ENCODE measurements around the gene RAPGEF1.
A peak's percentile ranks its signal among the peaks of the same experiment; 100 is the strongest.

The RAPGEF1 gene

GRCh38 chr9:131744171-131744719, 4.4 kb upstream of the RAPGEF1 start:
- POLR2A ChIA-PET, result no interaction called here
- TF ChIP-seq, protein P1, sequence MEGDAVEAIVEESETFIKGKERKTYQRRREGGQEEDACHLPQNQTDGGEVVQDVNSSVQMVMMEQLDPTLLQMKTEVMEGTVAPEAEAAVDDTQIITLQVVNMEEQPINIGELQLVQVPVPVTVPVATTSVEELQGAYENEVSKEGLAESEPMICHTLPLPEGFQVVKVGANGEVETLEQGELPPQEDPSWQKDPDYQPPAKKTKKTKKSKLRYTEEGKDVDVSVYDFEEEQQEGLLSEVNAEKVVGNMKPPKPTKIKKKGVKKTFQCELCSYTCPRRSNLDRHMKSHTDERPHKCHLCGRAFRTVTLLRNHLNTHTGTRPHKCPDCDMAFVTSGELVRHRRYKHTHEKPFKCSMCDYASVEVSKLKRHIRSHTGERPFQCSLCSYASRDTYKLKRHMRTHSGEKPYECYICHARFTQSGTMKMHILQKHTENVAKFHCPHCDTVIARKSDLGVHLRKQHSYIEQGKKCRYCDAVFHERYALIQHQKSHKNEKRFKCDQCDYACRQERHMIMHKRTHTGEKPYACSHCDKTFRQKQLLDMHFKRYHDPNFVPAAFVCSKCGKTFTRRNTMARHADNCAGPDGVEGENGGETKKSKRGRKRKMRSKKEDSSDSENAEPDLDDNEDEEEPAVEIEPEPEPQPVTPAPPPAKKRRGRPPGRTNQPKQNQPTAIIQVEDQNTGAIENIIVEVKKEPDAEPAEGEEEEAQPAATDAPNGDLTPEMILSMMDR (IDR thresholded peaks at IDR 0.05; ENCODE audit: insufficient read depth, low read length, missing control alignments), result no peak
- H3K4me3 ChIP-seq (ENCODE audit: low read depth, low read length), result no peak overlapping the region
- no peak for DNase-seq (ENCODE audit: low read depth, low spot score)
- CTCF ChIA-PET, result interaction anchor here (0.7 to 24.2 kb wide), 14 partner anchors 9 to 525 kb away, joined by 3 to 556 read pairs (median 4); no protein-coding TSS in a partner anchor

DNA sequence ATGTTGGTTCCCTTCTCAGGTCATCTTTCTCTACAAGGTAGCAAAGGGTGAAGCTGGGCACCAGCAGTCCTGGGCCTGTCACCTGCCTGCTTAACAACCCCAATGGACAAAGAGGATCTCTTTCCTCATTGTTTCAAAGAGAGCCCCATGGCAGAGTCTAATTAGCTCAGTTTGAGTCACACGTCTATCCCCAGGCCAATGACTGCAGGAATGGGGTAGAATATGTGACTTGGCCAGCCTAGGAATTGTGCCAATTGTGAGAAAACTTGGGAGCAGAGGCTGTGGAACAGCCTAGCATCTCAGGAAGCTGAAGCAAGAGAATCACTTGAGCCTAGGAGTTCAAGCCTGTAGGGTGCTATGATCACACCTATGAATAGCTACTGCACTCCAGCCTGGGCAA, 3.6 kb upstream of the RAPGEF1 start:
- no peak overlapping the region for H3K4me3 ChIP-seq (ENCODE audit: low read depth, low read length)
- no peak for DNase-seq (ENCODE audit: low read depth, low spot score)
- CTCF ChIA-PET, result interaction anchor here (0.6 to 24.2 kb wide), 16 partner anchors 8 to 525 kb away, joined by 3 to 556 read pairs (median 4); no protein-coding TSS in a partner anchor
- TF ChIP-seq, protein P1 (IDR thresholded peaks at IDR 0.05; ENCODE audit: insufficient read depth, low read length, missing control alignments), result no peak
- POLR2A ChIA-PET, result no interaction called here

- POLR2A ChIA-PET, result no interaction called here
- TF ChIP-seq, protein P1 (IDR thresholded peaks at IDR 0.05; ENCODE audit: insufficient read depth, low read length, missing control alignments), result no peak
- DNase-seq (ENCODE audit: low read depth, low spot score), result no peak
- H3K4me3 ChIP-seq (ENCODE audit: low read depth, low read length), result no peak overlapping the region
- CTCF ChIA-PET, result interaction anchor here (0.6 to 24.2 kb wide), 17 partner anchors 8 to 525 kb away, joined by 3 to 556 read pairs (median 5); no protein-coding TSS in a partner anchor
These were observed 3.2 kb upstream of the RAPGEF1 start for GRCh38 chr9:131743096-131743495.

DNA sequence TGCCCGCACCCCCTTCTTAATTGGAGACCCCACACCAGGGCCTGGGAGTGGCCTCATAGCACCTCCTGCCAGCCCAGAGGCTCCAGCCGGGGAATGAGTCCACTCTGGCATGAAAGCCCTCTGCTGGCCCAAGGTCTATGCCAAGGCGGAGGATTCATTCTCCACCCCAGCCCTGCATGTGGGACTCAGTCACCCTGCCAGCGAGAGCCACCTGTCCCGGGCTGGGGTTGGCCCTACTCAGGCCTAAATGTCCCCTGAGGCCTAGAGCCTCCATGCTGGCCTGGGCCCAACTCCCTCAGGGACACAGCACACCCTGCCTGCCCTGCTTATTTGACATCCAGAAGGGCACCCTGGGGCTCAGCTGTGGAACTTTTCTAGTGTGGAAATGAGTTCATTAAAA, 1.0 kb upstream of the RAPGEF1 start:
- no peak overlapping the region for H3K4me3 ChIP-seq (ENCODE audit: low read depth, low read length)
- no peak for DNase-seq (ENCODE audit: low read depth, low spot score)
- ChIA-PET CTCF (interaction anchor here (0.8 to 24.2 kb wide), 43 partner anchors 9 to 390 kb away, joined by 3 to 556 read pairs (median 5); partner anchors contain the start of genes POMT1 and UCK1), POLR2A (no interaction called here)
- TF ChIP-seq, protein P1 (IDR thresholded peaks at IDR 0.05; ENCODE audit: insufficient read depth, low read length, missing control alignments), result no peak

DNA sequence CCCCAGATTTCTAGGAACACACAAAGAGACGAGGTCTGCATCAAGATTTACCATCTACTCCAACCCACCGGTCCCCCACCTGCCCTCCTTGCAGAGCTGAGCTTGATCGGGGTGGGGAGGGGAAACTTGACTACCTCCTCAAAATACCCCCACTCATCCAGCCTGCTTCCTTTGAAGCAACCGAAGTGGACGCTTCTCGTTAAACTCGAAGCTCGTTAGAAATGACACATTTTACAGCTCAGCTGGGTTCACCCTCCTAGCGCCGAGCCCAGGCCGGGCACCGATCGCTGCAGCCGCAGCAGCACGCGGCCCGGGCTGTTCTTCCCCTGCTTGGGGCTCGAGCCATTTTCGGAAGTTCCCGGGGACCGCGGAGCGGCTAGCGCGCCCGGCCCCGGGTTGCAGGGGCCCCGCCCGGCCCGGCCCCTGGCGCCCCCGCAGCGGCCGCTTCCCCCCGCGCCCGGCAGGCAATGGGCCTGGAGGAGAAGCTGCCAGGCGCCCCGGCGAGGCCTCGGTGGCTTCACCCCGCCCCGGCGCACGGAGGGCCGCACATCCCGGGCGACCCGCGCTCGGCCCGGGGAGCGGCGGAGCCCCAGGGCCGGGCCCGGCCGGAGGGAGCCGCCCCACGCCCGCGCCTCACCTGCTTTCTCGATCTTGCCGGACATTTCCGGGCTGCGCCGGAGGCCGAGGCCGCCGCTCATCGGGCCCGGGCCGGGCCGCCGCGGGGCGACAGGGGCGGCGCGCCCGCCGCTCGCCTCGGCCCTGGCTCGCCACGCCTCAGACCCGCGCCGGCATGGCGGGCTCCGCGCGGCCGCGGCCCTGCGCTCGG, 530 bp downstream of the RAPGEF1 start:
- TF ChIP-seq, protein P1 (IDR thresholded peaks at IDR 0.05; ENCODE audit: insufficient read depth, low read length, missing control alignments), result no peak
- ChIA-PET CTCF (interaction anchor here (0.6 to 24.2 kb wide), 46 partner anchors 8 to 529 kb away, joined by 3 to 556 read pairs (median 4); partner anchors contain the start of gene POMT1), POLR2A (interaction anchor here (0.6 kb wide), 1 partner anchor 192 kb away, joined by 4 read pairs; no protein-coding TSS in a partner anchor)
- DNase-seq (ENCODE audit: low read depth, low spot score), result no peak
- H3K4me3 ChIP-seq (ENCODE audit: low read depth, low read length), result peak overlapping the region; percentile 63
